ENCODE data around the gene TNXB. TPM values are rescaled to one million over a fixed set of nuclear protein-coding genes. Genes with fewer than 3 reads are reported as not detected.
"Not testable (repeated sequence)": the region's sequence is repeated elsewhere in the genome, so short reads cannot be mapped to it uniquely, and the experiment has no call there.

The TNXB gene
- total and polyA plus RNA-seq, 2 donors (not counting 3 experiments of a cell fraction or from before 2014, with no cell fraction given) = 0.47 to 2.7 TPM

DNA sequence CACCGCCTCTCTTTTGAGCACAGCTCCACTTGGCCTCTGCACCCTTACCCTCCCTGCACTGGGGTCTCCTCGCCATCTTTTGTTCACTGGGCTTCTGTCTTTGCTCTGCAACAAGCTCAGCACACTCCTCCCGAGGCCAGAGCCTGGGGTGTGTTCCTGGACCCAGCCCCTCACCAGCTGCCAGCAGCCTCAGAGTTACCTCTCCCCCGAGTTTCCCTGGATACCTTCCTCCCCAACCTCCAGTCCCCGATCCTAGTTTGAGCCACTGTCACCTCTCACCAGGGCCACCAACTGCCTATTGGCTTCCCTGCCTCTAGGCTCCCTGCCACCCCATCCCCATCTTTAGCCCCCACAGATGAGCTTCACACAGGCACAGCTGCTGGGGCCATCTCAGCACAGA, 58.6 kb downstream of the TNXB start:
- ChIA-PET POLR2A (no interaction called here), CTCF (no interaction called here)
- Histone ChIP-seq H3K4me3 (replicated peaks in 1 of 3; ENCODE audit: insufficient read depth in 1 of 3, low read depth in 1 of 3, low read length in 3 of 3) (no peak overlapping the region), H3K4me1 (ENCODE audit: control insufficient read depth, extremely low read depth, insufficient read depth, low read length) (peaks cover 10% of the 10 kb centered on the region), H3K79me2 (ENCODE audit: control insufficient read depth, insufficient read depth, low read length) (no peaks in the 10 kb centered on the region), H3K27me3 (ENCODE audit: control insufficient read depth in 2 of 2, insufficient read depth in 2 of 2, low read length in 2 of 2) (peaks cover 0 to 3% of the 10 kb centered on the region in 2 experiments), H3K4me2 (ENCODE audit: insufficient read depth, low read length) (no peak overlapping the region), H4K20me1 (replicated peaks; ENCODE audit: control insufficient read depth, extremely low read depth, insufficient read depth, low read length) (no peaks in the 10 kb centered on the region), H3K9me1 (replicated peaks; ENCODE audit: control insufficient read depth, extremely low read depth, insufficient read depth, low read length) (no peaks in the 10 kb centered on the region), H3K9ac (replicated peaks; ENCODE audit: extremely low read depth, insufficient read depth, low read length) (no peak overlapping the region), H3K36me3 (ENCODE audit: control insufficient read depth in 2 of 2, extremely low read depth in 1 of 2, insufficient read depth in 2 of 2, low read length in 2 of 2) (no peaks in the 10 kb centered on the region), H3K9me3 (replicated peaks; ENCODE audit: control insufficient read depth, insufficient read depth, low read length) (no peaks in the 10 kb centered on the region), H3K27ac (ENCODE audit: insufficient read depth, low read depth, low read length) (no peak overlapping the region), H2AFZ (ENCODE audit: low read depth, low read length) (no peak overlapping the region)
- no TSS peak for BruUV-seq (replicated peaks)
- no peak for TF ChIP-seq EZH2 (IDR thresholded peaks at IDR 0.05; ENCODE audit: borderline replicate concordance, low read depth, low read length, severe bottlenecking)
- no peak for TF ChIP-seq GATA2 (IDR thresholded peaks at IDR 0.05; ENCODE audit: insufficient read depth, insufficient read length, low read depth, low read length)
- TF ChIP-seq, protein P1, sequence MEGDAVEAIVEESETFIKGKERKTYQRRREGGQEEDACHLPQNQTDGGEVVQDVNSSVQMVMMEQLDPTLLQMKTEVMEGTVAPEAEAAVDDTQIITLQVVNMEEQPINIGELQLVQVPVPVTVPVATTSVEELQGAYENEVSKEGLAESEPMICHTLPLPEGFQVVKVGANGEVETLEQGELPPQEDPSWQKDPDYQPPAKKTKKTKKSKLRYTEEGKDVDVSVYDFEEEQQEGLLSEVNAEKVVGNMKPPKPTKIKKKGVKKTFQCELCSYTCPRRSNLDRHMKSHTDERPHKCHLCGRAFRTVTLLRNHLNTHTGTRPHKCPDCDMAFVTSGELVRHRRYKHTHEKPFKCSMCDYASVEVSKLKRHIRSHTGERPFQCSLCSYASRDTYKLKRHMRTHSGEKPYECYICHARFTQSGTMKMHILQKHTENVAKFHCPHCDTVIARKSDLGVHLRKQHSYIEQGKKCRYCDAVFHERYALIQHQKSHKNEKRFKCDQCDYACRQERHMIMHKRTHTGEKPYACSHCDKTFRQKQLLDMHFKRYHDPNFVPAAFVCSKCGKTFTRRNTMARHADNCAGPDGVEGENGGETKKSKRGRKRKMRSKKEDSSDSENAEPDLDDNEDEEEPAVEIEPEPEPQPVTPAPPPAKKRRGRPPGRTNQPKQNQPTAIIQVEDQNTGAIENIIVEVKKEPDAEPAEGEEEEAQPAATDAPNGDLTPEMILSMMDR (IDR thresholded peaks at IDR 0.05; ENCODE audit: extremely low read depth in 1 of 2, insufficient read depth in 1 of 2, low read depth in 1 of 2, low read length in 2 of 2) = no peak
- TF ChIP-seq, protein P2, sequence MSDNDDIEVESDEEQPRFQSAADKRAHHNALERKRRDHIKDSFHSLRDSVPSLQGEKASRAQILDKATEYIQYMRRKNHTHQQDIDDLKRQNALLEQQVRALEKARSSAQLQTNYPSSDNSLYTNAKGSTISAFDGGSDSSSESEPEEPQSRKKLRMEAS (IDR thresholded peaks at IDR 0.05; ENCODE audit: insufficient read depth, insufficient read length) = no peak
- TF ChIP-seq FOS (IDR thresholded peaks at IDR 0.05; ENCODE audit: borderline replicate concordance, insufficient read depth, low read length) = no peak
- no peak for TF ChIP-seq JUN (IDR thresholded peaks at IDR 0.05; ENCODE audit: borderline replicate concordance, insufficient read depth, insufficient read length, low read depth)
- no peak for TF ChIP-seq MYC (IDR thresholded peaks at IDR 0.05; ENCODE audit: low read depth, low read length)
- no peak for TF ChIP-seq POLR2A (IDR thresholded peaks at IDR 0.05; ENCODE audit: low read depth, low read length)
- no peak for TF ChIP-seq POLR2AphosphoS5 (IDR thresholded peaks at IDR 0.05; ENCODE audit: insufficient read depth, low read depth, low read length)
- FAIRE-seq = no peak
- DNase-seq (ENCODE audit: low read depth, low spot score) = no peak
- dilution Hi-C loops (cut with MboI; ENCODE audit: extremely low pct_ligation_motif_present, low sequenced_read_pairs) (no loop called here), intact Hi-C loops (cut with micrococcal nuclease) (no loop called here)

DNA sequence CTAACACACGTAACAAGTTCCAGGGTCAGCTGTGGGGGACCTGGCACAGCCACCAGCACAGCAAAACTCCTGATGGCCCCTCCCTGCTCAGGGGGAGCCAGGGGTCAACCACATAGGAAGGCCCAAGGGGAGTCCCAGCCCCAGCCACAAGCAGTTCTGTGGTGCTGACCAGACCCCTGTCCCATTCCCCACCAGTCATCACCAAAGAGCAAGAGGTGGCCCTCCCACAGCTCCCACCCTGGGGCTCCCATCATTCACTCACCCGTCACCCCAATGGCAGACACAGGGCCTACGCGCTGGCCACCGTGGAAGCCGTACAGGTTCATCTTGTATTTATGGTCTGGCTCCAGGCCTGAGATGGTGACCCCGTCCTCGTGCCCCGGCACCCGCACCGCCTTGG, 59.4 kb downstream of the TNXB start:
- H3K79me2 ChIP-seq (ENCODE audit: control insufficient read depth, insufficient read depth, low read length); H2AFZ ChIP-seq (ENCODE audit: low read depth, low read length); H3K4me2 ChIP-seq (ENCODE audit: insufficient read depth, low read length); H3K4me3 ChIP-seq (replicated peaks in 1 of 3; ENCODE audit: insufficient read depth in 1 of 3, low read depth in 1 of 3, low read length in 3 of 3); H4K20me1 ChIP-seq (replicated peaks; ENCODE audit: control insufficient read depth, extremely low read depth, insufficient read depth, low read length); H3K9me1 ChIP-seq (replicated peaks; ENCODE audit: control insufficient read depth, extremely low read depth, insufficient read depth, low read length); DNase-seq (ENCODE audit: low read depth, low spot score); H3K36me3 ChIP-seq (ENCODE audit: control insufficient read depth in 2 of 2, extremely low read depth in 1 of 2, insufficient read depth in 2 of 2, low read length in 2 of 2); H3K27ac ChIP-seq (ENCODE audit: insufficient read depth, low read depth, low read length); H3K9ac ChIP-seq (replicated peaks; ENCODE audit: extremely low read depth, insufficient read depth, low read length); BruUV-seq (replicated peaks); H3K9me3 ChIP-seq (replicated peaks; ENCODE audit: control insufficient read depth, insufficient read depth, low read length); H3K27me3 ChIP-seq (ENCODE audit: control insufficient read depth in 2 of 2, insufficient read depth in 2 of 2, low read length in 2 of 2); CTCF ChIA-PET; POLR2A ChIA-PET; FAIRE-seq; dilution Hi-C loops (cut with MboI; ENCODE audit: extremely low pct_ligation_motif_present, low sequenced_read_pairs): not testable (repeated sequence)
- H3K4me1 ChIP-seq (ENCODE audit: control insufficient read depth, extremely low read depth, insufficient read depth, low read length) = peaks cover 10% of the 10 kb centered on the region
- intact Hi-C loops (cut with micrococcal nuclease) = loop anchor here (10.0 kb wide), 2 partner anchors 145 to 745 kb away; partner anchors contain the start of genes GPSM3 and PBX2

DNA sequence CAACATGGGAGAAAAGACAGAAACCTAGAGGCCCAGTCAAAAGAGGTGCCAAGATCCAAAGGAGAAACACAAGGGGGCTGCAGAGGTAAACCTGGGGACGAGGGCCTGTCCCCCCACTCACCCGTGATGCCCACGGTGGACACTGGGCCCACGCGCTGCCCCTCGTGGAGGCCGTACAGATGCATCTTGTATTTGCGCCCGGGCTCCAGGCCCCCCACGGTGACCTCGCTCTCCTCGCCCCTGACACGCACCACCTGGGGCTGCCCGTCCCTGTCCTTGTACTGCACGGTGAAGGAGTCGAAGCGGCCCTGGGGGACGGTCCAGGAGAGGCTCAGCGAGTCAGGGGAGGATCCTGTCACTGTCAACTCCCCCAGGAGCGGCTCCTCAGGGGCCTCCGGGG, 60.0 kb downstream of the TNXB start:
- POLR2A ChIA-PET; H3K36me3 ChIP-seq (ENCODE audit: control insufficient read depth in 2 of 2, extremely low read depth in 1 of 2, insufficient read depth in 2 of 2, low read length in 2 of 2); H3K27ac ChIP-seq (ENCODE audit: insufficient read depth, low read depth, low read length); H3K79me2 ChIP-seq (ENCODE audit: control insufficient read depth, insufficient read depth, low read length); H3K9me3 ChIP-seq (replicated peaks; ENCODE audit: control insufficient read depth, insufficient read depth, low read length); H3K9ac ChIP-seq (replicated peaks; ENCODE audit: extremely low read depth, insufficient read depth, low read length); H3K9me1 ChIP-seq (replicated peaks; ENCODE audit: control insufficient read depth, extremely low read depth, insufficient read depth, low read length); H2AFZ ChIP-seq (ENCODE audit: low read depth, low read length); FAIRE-seq; DNase-seq (ENCODE audit: low read depth, low spot score); H4K20me1 ChIP-seq (replicated peaks; ENCODE audit: control insufficient read depth, extremely low read depth, insufficient read depth, low read length); BruUV-seq (replicated peaks); H3K4me2 ChIP-seq (ENCODE audit: insufficient read depth, low read length); H3K27me3 ChIP-seq (ENCODE audit: control insufficient read depth in 2 of 2, insufficient read depth in 2 of 2, low read length in 2 of 2); H3K4me3 ChIP-seq (replicated peaks in 1 of 3; ENCODE audit: insufficient read depth in 1 of 3, low read depth in 1 of 3, low read length in 3 of 3); dilution Hi-C loops (cut with MboI; ENCODE audit: extremely low pct_ligation_motif_present, low sequenced_read_pairs); CTCF ChIA-PET: not testable (repeated sequence)
- H3K4me1 ChIP-seq (ENCODE audit: control insufficient read depth, extremely low read depth, insufficient read depth, low read length) = peaks cover 10% of the 10 kb centered on the region
- intact Hi-C loops (cut with micrococcal nuclease) = loop anchor here (10.0 kb wide), 2 partner anchors 146 to 746 kb away; partner anchors contain the start of genes GPSM3 and PBX2

All from endothelial cell of umbilical vein (primary cell).